MM.1S (cell line): ENCODE data around the gene WIPF2.
"Not testable (repeated sequence)": the region's sequence is repeated elsewhere in the genome, so short reads cannot be mapped to it uniquely, and the experiment has no call there.

ENCODE experiments used
- CTCF ChIP-seq: fragments of 300-600 bp; sonication (generic); IDR thresholded peaks from 2 replicates; pipeline ENCODE4 v1.5.1; 2016; ENCODE audit warnings: antibody characterized with exemption, low read length, mixed read lengths
- EZH2phosphoT487 ChIP-seq: fragments of 300-600 bp; sonication (generic); IDR thresholded peaks from 2 replicates; pipeline ENCODE4 v1.6.1; 2018; ENCODE audit warnings: antibody characterized with exemption, low read length

- not testable (repeated sequence) for TF ChIP-seq CTCF, EZH2phosphoT487
Observed at GRCh38 chr17:40213914-40214313, 5.2 kb upstream of the WIPF2 start.
